Subcutaneous adipose tissue (tissue), 4 donors: ENCODE data around the gene RALY. TPM values are rescaled to one million over a fixed set of nuclear protein-coding genes. Genes with fewer than 3 reads are reported as not detected.

Experiments
- CTCF ChIP-seq: fragments of 450-650 bp; IDR thresholded peaks from one replicate; pipeline ENCODE4 v1.5.1; 2016; ENCODE audit warnings: low read depth, mild to moderate bottlenecking, control low read depth, antibody characterized with exemption, moderate library complexity
- total RNA-seq, 4 donors: library from RNA; depleted of rRNA; stranded (reverse); fragments of >200 nt; gene quantifications; one replicate each; pipeline ENCODE4 v1.1.0, GENCODE V29; 2016

The RALY gene
- total RNA-seq, 4 donors from 2014 or later: 44.0 to 97.8 (median 91.5) TPM

DNA sequence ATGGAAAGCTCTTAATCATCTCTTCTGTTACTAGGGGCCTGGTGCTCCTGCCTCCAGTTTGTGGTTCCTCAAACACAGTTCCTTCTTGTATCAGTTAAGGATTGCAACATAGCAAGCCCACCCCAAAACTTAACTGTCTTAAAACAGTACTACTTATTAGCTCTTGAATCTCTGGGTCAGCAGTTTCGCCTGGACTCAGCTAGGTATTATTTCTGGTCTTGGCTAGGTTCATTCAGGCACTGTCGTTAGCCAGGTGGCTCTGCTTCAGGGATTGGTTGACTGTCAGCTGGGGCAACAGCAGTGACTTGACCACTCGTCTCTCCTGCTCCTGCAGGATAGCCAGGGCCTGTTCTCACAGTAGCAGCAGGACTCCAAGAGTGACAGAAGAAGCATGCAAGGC is 30.0 kb upstream of the RALY start:
- TF ChIP-seq CTCF: no peak

GRCh38 chr20:33964441-33964840 is 29.3 kb upstream of the RALY start:
- no peak for TF ChIP-seq CTCF

DNA sequence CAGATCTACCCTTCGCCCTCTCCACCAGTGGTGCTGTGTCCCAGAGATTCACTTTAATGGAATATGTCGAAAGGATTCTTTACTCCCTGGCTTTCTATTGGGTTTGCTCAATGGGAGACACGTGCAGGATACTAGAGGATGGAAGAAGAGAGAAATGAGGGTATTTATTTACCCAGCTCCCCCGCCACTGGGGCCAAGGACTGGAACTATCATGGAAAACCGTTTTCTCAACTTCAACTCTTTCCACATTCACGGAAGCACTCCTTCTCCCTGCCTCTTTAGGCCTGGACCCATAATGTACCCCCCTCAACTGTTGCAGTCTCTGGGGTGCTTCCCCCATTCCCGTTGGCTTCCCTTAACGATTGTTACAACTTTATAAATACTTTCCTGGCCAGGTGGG is 26.6 kb upstream of the RALY start:
- no peak for TF ChIP-seq CTCF

- no peak for TF ChIP-seq CTCF
These were observed 24.1 kb upstream of the RALY start for GRCh38 chr20:33969563-33969962.

DNA sequence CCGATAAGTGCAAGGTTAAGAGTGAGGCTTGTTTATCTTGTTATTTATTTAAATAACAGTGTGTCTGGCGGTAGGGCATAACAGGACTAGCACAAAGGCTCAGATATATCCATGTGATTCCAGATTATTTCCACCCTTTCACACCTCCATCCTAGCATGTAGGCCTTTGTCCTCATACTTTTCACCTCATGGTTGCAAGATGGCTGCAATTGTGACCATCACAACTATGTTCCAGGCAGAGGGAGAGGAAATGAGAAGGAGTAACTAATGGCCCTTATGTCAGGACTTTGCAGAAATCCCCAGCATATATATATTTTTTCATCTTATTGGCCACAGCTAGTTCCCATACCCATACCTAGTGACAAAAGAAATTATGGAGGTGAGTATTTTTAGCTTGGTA is 23.5 kb upstream of the RALY start:
- no peak for TF ChIP-seq CTCF

- TF ChIP-seq CTCF: no peak
These were observed 22.4 kb upstream of the RALY start for GRCh38 chr20:33971147-33971975.

GRCh38 chr20:33976959-33977358 is 16.8 kb upstream of the RALY start:
- TF ChIP-seq CTCF: no peak
